Fibroblast of pulmonary artery (primary cell): ENCODE data around the gene BAZ1B.
"Not testable (repeated sequence)": the region's sequence is repeated elsewhere in the genome, so short reads cannot be mapped to it uniquely, and the experiment has no call there.

Source experiments
- DNase-seq: peaks from one replicate; pipeline ENCODE4 v3.0.0-alpha.2; 2010; ENCODE audit warnings: low read depth
- H3K4me3 ChIP-seq: replicated peaks from 2 replicates; pipeline ENCODE4 v1.5.1; 2011; ENCODE audit warnings: low read depth, mild to moderate bottlenecking, control low read depth, low read length, moderate library complexity
- CTCF ChIP-seq: IDR thresholded peaks from 2 replicates; pipeline ENCODE4 v1.5.1; 2011; ENCODE audit warnings: mild to moderate bottlenecking, control low read depth, low read length, inconsistent platforms; ENCODE audit errors: missing control alignments

Gene BAZ1B

GRCh38 chr7:73427902-73428787, 93.9 kb downstream of the BAZ1B start:
- no peak for DNase-seq
- H3K4me3 ChIP-seq = no peak overlapping the region
- no peak for TF ChIP-seq CTCF

- no peak for DNase-seq
- TF ChIP-seq CTCF = no peak
These were observed 96.1 kb downstream of the BAZ1B start for GRCh38 chr7:73426016-73426415.

GRCh38 chr7:73425356-73425983, 96.6 kb downstream of the BAZ1B start:
- no peak for TF ChIP-seq CTCF
- no peak overlapping the region for H3K4me3 ChIP-seq
- DNase-seq = no peak

More at GRCh38 chr7:73426016-73426415, 96.1 kb downstream of the BAZ1B start:
- no peak overlapping the region for H3K4me3 ChIP-seq

- TF ChIP-seq CTCF = no peak
- no peak for DNase-seq
- H3K4me3 ChIP-seq = no peak overlapping the region
These were observed 97.6 kb downstream of the BAZ1B start for GRCh38 chr7:73424489-73424885.

- no peak overlapping the region for H3K4me3 ChIP-seq
- DNase-seq = no peak
These were observed 98.3 kb downstream of the BAZ1B start for GRCh38 chr7:73423519-73424488.

GRCh38 chr7:73420610-73421009, 101.5 kb downstream of the BAZ1B start:
- not testable (repeated sequence) for H3K4me3 ChIP-seq, DNase-seq

More at GRCh38 chr7:73423519-73424488, 98.3 kb downstream of the BAZ1B start:
- no peak for TF ChIP-seq CTCF

- peak; percentile 79 for DNase-seq
- not testable (repeated sequence) for H3K4me3 ChIP-seq
These were observed 102.1 kb downstream of the BAZ1B start for GRCh38 chr7:73420016-73420415.
